KMS-11 (cell line): Measurements from ENCODE around the gene PACS1.
A peak's percentile ranks its signal among the peaks of the same experiment; 100 is the strongest.

Source experiments
- H2AFZ ChIP-seq: fragments of 200-600 bp; sonication (generic); 2 replicates; pipeline ENCODE4 v1.6.1; 2016; ENCODE audit warnings: antibody characterized with exemption, mixed run types, low read depth
- H3K27ac ChIP-seq: fragments of 200-600 bp; sonication (generic); 2 replicates; pipeline ENCODE4 v1.6.1; 2016; ENCODE audit warnings: mild to moderate bottlenecking, mixed run types
- H3K27me3 ChIP-seq: fragments of 200-600 bp; sonication (generic); 2 replicates; pipeline ENCODE4 v1.6.1; 2017; ENCODE audit warnings: mild to moderate bottlenecking, low read depth, mixed run types, moderate library complexity; ENCODE audit not compliant: insufficient read depth
- H3K36me3 ChIP-seq: fragments of 200-600 bp; sonication (generic); 2 replicates; pipeline ENCODE4 v1.6.1; 2017; ENCODE audit warnings: mild to moderate bottlenecking, mixed run types; ENCODE audit not compliant: insufficient read depth
- H3K4me1 ChIP-seq: fragments of 200-600 bp; sonication (generic); 2 replicates; pipeline ENCODE4 v1.6.1; 2016; ENCODE audit warnings: mild to moderate bottlenecking, low read depth, mixed run types; ENCODE audit not compliant: poor library complexity, severe bottlenecking
- H3K4me2 ChIP-seq: fragments of 200-600 bp; sonication (generic); 2 replicates; pipeline ENCODE4 v1.7.0; 2016; ENCODE audit warnings: mild to moderate bottlenecking, mixed run types
- H3K4me3 ChIP-seq: fragments of 200-600 bp; sonication (generic); IDR thresholded peaks from 2 replicates; pipeline ENCODE4 v1.6.1; 2017; ENCODE audit warnings: low read depth, low read length, mixed read lengths; ENCODE audit not compliant: insufficient read depth
- H3K79me2 ChIP-seq: fragments of 200-600 bp; sonication (generic); 2 replicates; pipeline ENCODE4 v1.6.1; 2016; ENCODE audit warnings: low read depth, mixed run types; ENCODE audit not compliant: insufficient read depth
- H3K9ac ChIP-seq: fragments of 200-600 bp; sonication (generic); 2 replicates; pipeline ENCODE4 v1.6.1; 2016; ENCODE audit warnings: mild to moderate bottlenecking, mixed run types
- H4K20me1 ChIP-seq: fragments of 200-600 bp; sonication (generic); 2 replicates; pipeline ENCODE4 v1.6.1; 2016; ENCODE audit warnings: mild to moderate bottlenecking, mixed run types; ENCODE audit not compliant: insufficient read depth
- TF ChIP-seq, protein P1 (sequence below): fragments of 200-600 bp; sonication (generic); conservative IDR thresholded peaks from 2 replicates; pipeline ENCODE4 v1.6.1; 2017; ENCODE audit warnings: low read depth, mild to moderate bottlenecking, antibody characterized with exemption, low read length, moderate library complexity, mixed read lengths

The PACS1 gene

GRCh38 chr11:66263231-66263630 lies 193.2 kb downstream of the PACS1 start:
- Histone ChIP-seq H3K4me2 (no peak overlapping the region), H4K20me1 (no peaks in the 10 kb centered on the region), H3K27me3 (no peaks in the 10 kb centered on the region), H3K36me3 (no peaks in the 10 kb centered on the region), H3K79me2 (peaks cover 5% of the 10 kb centered on the region; the same call in 1 of the 2 replicates), H3K4me3 (no peak overlapping the region), H3K27ac (no peak overlapping the region), H2AFZ (no peak overlapping the region), H3K9ac (no peak overlapping the region), H3K4me1 (peaks cover 9% of the 10 kb centered on the region)
- TF ChIP-seq, protein P1, sequence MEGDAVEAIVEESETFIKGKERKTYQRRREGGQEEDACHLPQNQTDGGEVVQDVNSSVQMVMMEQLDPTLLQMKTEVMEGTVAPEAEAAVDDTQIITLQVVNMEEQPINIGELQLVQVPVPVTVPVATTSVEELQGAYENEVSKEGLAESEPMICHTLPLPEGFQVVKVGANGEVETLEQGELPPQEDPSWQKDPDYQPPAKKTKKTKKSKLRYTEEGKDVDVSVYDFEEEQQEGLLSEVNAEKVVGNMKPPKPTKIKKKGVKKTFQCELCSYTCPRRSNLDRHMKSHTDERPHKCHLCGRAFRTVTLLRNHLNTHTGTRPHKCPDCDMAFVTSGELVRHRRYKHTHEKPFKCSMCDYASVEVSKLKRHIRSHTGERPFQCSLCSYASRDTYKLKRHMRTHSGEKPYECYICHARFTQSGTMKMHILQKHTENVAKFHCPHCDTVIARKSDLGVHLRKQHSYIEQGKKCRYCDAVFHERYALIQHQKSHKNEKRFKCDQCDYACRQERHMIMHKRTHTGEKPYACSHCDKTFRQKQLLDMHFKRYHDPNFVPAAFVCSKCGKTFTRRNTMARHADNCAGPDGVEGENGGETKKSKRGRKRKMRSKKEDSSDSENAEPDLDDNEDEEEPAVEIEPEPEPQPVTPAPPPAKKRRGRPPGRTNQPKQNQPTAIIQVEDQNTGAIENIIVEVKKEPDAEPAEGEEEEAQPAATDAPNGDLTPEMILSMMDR: no peak

GRCh38 chr11:66263785-66264184 lies 193.7 kb downstream of the PACS1 start:
- H4K20me1 ChIP-seq: no peaks in the 10 kb centered on the region
- no peak overlapping the region for H3K4me3 ChIP-seq
- no peak overlapping the region for H2AFZ ChIP-seq
- peaks cover 9% of the 10 kb centered on the region for H3K4me1 ChIP-seq
- no peak overlapping the region for H3K9ac ChIP-seq
- peaks cover 2% of the 10 kb centered on the region; the same call in 1 of the 2 replicates for H3K79me2 ChIP-seq
- no peaks in the 10 kb centered on the region for H3K27me3 ChIP-seq
- no peak overlapping the region for H3K4me2 ChIP-seq
- no peak overlapping the region for H3K27ac ChIP-seq
- no peaks in the 10 kb centered on the region for H3K36me3 ChIP-seq
- TF ChIP-seq, protein P1: no peak

- H2AFZ ChIP-seq: no peak overlapping the region
- H4K20me1 ChIP-seq: no peaks in the 10 kb centered on the region
- H3K27me3 ChIP-seq: no peaks in the 10 kb centered on the region
- peaks cover 7% of the 10 kb centered on the region; the same call in 1 of the 2 replicates for H3K79me2 ChIP-seq
- H3K4me2 ChIP-seq: no peak overlapping the region
- H3K36me3 ChIP-seq: no peaks in the 10 kb centered on the region
- H3K27ac ChIP-seq: no peak overlapping the region
- TF ChIP-seq, protein P1: no peak
- no peak overlapping the region for H3K9ac ChIP-seq
- H3K4me3 ChIP-seq: no peak overlapping the region
- H3K4me1 ChIP-seq: peaks cover 5% of the 10 kb centered on the region
These were observed 194.3 kb downstream of the PACS1 start for GRCh38 chr11:66264383-66264782.

- no peaks in the 10 kb centered on the region for H3K27me3 ChIP-seq
- peaks cover 12% of the 10 kb centered on the region for H3K79me2 ChIP-seq
- H3K36me3 ChIP-seq: no peaks in the 10 kb centered on the region
- H4K20me1 ChIP-seq: no peaks in the 10 kb centered on the region
- no peak overlapping the region for H3K9ac ChIP-seq
- no peak overlapping the region for H3K4me2 ChIP-seq
- no peak overlapping the region for H3K4me3 ChIP-seq
- TF ChIP-seq, protein P1: peak; percentile 60
- peaks cover 10% of the 10 kb centered on the region for H3K4me1 ChIP-seq
- H3K27ac ChIP-seq: no peak overlapping the region
- no peak overlapping the region for H2AFZ ChIP-seq
These were observed 194.8 kb downstream of the PACS1 start for GRCh38 chr11:66264914-66265313.
